Activated effector memory CD4-positive, alpha-beta T cell treated with Interleukin-2 at 50 U/mL for 16 hours (primary cell): ENCODE results near the gene PLA2G3.

Experiments
- DNase-seq: peaks from one replicate; pipeline ENCODE4 v3.0.0-alpha.2; 2020

PLA2G3 gene

GRCh38 chr22:31148488-31148887 lies 8.2 kb upstream of the PLA2G3 start:
- no peak for DNase-seq

GRCh38 chr22:31144223-31144622 lies 3.9 kb upstream of the PLA2G3 start:
- no peak for DNase-seq

DNA sequence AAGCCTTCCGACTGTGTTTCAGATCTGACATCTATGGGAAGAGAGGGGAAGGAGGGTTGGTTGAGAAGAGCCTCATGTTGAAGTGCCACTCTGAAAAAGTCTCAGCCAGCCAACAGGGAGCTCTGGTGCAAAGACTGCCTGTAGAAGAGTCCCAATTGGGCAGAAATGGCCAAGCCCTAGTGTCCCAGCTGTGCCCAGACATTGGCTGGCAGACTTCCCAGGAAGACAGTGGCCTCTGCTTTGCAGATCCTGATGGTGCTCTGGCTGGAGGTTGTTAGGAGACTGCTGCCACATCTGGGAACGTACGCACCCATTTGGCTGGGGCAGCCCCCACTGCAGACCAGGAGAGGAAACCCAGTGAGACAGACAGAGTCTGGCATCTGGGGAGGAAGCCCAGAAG lies 3.2 kb upstream of the PLA2G3 start:
- no peak for DNase-seq

GRCh38 chr22:31143038-31143437 lies 2.7 kb upstream of the PLA2G3 start:
- DNase-seq: no peak

GRCh38 chr22:31142285-31142684 lies 2.0 kb upstream of the PLA2G3 start:
- DNase-seq: no peak

GRCh38 chr22:31141551-31141950 lies 1.2 kb upstream of the PLA2G3 start:
- no peak for DNase-seq

- no peak for DNase-seq
These were observed 438 bp upstream of the PLA2G3 start for GRCh38 chr22:31140746-31141145.

GRCh38 chr22:31139066-31139465 lies 1.2 kb downstream of the PLA2G3 start:
- no peak for DNase-seq

DNA sequence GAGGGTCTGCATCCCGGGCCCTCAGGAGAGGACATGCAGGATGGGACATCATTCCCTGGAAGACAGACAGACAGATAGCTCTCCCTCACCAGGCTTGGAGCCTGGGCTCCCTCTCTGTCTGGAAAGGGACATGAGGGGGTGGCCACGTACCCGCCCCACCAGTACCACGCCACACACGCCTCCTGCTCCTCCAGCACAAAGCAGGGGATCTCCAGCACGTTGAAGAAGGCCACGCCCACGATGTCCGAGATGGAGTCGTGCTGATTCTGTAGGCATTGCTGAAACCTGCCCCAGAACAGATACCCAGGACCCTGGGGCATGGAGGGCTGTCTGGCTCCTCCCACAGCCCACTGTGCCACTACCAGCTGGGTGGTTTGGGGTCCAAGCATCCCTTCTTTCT lies 2.2 kb downstream of the PLA2G3 start:
- no peak for DNase-seq

GRCh38 chr22:31137721-31138120 lies 2.6 kb downstream of the PLA2G3 start:
- no peak for DNase-seq

GRCh38 chr22:31136711-31137110 lies 3.6 kb downstream of the PLA2G3 start:
- DNase-seq: no peak

DNA sequence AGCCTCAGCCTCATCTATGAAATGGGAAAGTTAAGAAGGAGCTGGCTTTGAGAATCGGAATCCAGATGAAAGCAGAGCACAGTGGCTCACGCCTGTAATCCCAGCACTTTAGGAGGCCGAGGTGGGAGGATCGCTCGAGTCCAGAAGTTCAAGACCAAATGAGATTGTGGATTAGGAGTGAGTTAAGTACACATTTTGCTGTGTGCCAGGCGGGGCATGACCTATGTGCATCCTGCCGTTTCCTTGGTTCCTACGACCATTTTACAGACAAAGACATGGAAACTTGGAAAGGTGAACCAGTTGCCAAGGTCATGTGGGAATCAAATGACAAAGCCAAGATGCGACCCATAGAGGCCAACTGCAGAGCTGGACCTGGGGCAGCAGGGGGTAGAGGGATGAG lies 4.2 kb downstream of the PLA2G3 start:
- no peak for DNase-seq

GRCh38 chr22:31135706-31136105 lies 4.6 kb downstream of the PLA2G3 start:
- no peak for DNase-seq

- DNase-seq: no peak
These were observed 5.6 kb downstream of the PLA2G3 start for GRCh38 chr22:31134688-31135087.

DNA sequence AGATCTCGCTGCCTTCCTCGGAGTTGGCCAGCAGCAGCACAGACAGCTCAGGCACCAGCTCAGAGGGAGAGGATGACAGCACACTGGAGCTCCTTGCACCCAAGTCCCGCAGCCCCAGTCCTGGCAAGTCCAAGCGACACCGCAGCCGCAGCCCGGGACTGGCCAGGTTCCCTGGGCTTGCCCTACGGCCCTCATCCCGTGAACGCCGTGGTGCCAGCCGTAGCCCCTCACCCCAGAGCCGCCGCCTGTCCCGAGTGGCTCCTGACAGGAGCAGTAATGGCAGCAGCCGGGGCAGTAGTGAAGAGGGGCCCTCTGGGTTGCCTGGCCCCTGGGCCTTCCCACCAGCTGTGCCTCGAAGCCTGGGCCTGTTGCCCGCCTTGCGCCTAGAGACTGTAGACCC lies 6.4 kb downstream of the PLA2G3 start:
- no peak for DNase-seq

- DNase-seq: no peak
These were observed 9.4 kb downstream of the PLA2G3 start for GRCh38 chr22:31130873-31131272.

DNA sequence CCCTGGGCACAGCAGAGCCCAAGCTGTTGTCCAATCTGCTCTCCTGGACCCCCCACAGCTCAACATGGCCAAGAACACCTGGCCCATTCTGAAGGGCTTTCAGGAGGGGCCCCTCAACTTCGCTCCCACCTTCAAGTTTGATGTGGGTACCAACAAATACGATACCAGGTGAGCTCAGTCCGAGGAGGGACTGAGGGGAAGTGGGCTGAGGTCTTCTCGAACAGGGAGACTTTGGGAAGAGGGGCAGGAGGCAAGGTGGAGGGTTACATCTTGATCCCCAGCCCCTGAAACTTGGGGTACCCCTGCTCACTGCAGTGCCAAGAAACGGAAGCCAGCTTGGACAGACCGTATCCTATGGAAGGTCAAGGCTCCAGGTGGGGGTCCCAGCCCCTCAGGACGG lies 12.2 kb downstream of the PLA2G3 start:
- DNase-seq: no peak

DNA sequence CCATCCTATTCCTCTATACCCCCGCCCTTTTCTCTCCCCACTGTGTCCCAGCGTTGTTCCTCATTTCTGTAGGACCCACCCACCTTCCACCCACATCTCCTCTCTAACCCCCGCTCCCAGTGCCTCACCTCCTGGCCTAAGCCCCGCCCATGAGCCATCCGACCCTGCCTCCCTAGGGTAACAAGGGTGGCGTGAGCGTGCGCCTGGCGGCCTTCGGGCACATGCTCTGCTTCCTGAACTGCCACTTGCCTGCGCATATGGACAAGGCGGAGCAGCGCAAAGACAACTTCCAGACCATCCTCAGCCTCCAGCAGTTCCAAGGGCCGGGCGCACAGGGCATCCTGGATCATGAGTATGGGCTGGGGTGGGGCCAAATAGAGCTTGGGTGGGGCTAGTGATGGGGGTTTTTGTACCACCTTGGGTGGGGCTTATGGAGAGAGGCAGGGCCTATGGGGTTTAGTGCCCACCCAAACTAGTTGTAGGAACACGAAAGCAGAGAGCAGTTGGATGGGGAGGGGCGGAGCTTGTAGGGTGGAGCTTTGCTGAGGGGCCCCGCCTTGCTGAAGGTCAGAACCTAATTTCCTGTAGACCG lies 13.0 kb downstream of the PLA2G3 start:
- DNase-seq: no peak

DNA sequence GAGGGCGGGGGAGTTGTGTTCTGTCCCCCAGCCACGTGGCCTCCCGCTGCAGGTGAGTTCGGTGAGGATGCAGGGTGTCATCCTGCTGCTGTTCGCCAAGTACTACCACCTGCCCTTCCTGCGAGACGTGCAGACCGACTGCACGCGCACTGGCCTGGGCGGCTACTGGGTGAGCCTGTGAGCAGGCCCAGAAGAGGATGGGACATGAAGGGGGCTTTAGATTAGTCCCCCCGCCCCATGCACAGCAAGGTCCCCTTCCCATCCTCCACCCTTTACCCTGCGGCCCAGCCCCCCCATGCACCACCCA lies 13.5 kb downstream of the PLA2G3 start:
- no peak for DNase-seq

- DNase-seq: no peak
These were observed 14.0 kb downstream of the PLA2G3 start for GRCh38 chr22:31126128-31126868.

- no peak for DNase-seq
These were observed 14.7 kb downstream of the PLA2G3 start for GRCh38 chr22:31125521-31126117.

GRCh38 chr22:31124811-31125465 lies 15.4 kb downstream of the PLA2G3 start:
- no peak for DNase-seq

- no peak for DNase-seq
These were observed 16.0 kb downstream of the PLA2G3 start for GRCh38 chr22:31124290-31124689.

DNA sequence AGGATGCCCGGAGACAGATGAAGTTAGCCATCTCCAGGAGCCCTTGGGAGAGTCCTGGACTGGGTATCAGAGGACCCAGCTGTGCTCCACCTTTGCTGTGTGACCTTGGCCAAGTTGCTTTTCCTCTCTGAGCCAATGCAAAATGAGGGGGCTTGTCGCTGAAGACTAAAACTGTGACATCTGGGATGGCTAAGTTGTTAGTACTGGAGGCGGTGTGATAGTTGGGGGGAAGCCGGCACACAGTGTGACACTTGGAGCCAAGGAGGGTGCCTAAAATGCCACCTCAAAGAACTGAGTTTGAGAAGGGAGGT lies 17.1 kb downstream of the PLA2G3 start:
- DNase-seq: no peak
